Endothelial cell of umbilical vein (primary cell): ENCODE results near the gene GRAMD1B. TPM values are rescaled to one million over a fixed set of nuclear protein-coding genes. Genes with fewer than 3 reads are reported as not detected.

Experiments
- BruUV-seq: library from RNA; stranded (reverse); fragments of 400-500 nt; replicated peaks from 2 replicates; lab custom pipeline; 2021; lab: Mats Ljungman, UMichigan
- CTCF ChIA-PET: fragments of 300-600, 350-600 bp; sonication (Branson Sonifier 250); formaldehyde crosslinking; loops from one replicate; lab custom pipeline; 2021; ENCODE audit warnings: antibody characterized with exemption, inconsistent platforms; lab: Charles Lee
- POLR2A ChIA-PET: fragments of 300-600, 350-600 bp; sonication (Branson Sonifier 250); formaldehyde crosslinking; loops from one replicate; lab custom pipeline; 2021; ENCODE audit warnings: antibody characterized with exemption, inconsistent platforms; lab: Charles Lee
- DNase-seq: peaks from one replicate; pipeline ENCODE4 v3.0.0-alpha.2; 2011; ENCODE audit warnings: low read depth, low spot score
- FAIRE-seq: peaks from 2 replicates; lab custom pipeline; 2011; peaks lifted over from hg19 to GRCh38; lab: Jason Lieb, UNC
- H2AFZ ChIP-seq: 2 replicates; pipeline ENCODE4 v1.6.0; 2012; ENCODE audit warnings: low read depth, low read length, control low read depth, inconsistent platforms
- H3K27ac ChIP-seq: 2 replicates; pipeline ENCODE4 v1.5.1; 2011; ENCODE audit warnings: low read depth, mild to moderate bottlenecking, control low read depth, low read length, moderate library complexity; ENCODE audit not compliant: insufficient read depth
- H3K27me3 ChIP-seq, 2 experiments: 2 replicates each; pipeline versions ENCODE4 v1.6.0 to v1.6.1; 2011; ENCODE audit warnings: low read length in 2 of 2, mixed read lengths in 1 of 2; ENCODE audit not compliant: control insufficient read depth in 2 of 2, insufficient read depth in 2 of 2
- H3K36me3 ChIP-seq, 2 experiments: 2 replicates in 1 of 2; 3 replicates in 1 of 2; pipeline ENCODE4 v1.5.1; 2011; ENCODE audit warnings: low read length in 2 of 2, mild to moderate bottlenecking in 1 of 2, moderate library complexity in 1 of 2; ENCODE audit not compliant: control insufficient read depth in 2 of 2, insufficient read depth in 2 of 2; ENCODE audit errors: extremely low read depth in 1 of 2
- H3K4me1 ChIP-seq: 3 replicates; pipeline ENCODE4 v1.5.1; 2011; ENCODE audit warnings: mild to moderate bottlenecking, low read length; ENCODE audit not compliant: control insufficient read depth, insufficient read depth; ENCODE audit errors: extremely low read depth
- H3K4me2 ChIP-seq: 2 replicates; pipeline ENCODE4 v1.6.1; 2011; ENCODE audit warnings: low read length, control low read depth, mixed read lengths; ENCODE audit not compliant: insufficient read depth
- H3K4me3 ChIP-seq, 3 experiments: fragments of 200-600 bp in 1 of 3; sonication (generic), shearing (Covaris generic) in 1 of 3; replicated peaks in 1 of 3; 2 replicates each; pipeline ENCODE4 v1.5.1; 2011 to 2016; ENCODE audit warnings: control low read depth in 3 of 3, low read length in 3 of 3, mild to moderate bottlenecking in 2 of 3, inconsistent platforms in 1 of 3, low read depth in 1 of 3, moderate library complexity in 1 of 3; ENCODE audit not compliant: insufficient read depth in 1 of 3
- H3K79me2 ChIP-seq: 2 replicates; pipeline ENCODE4 v1.6.0; 2012; ENCODE audit warnings: low read length, inconsistent platforms; ENCODE audit not compliant: control insufficient read depth, insufficient read depth
- H3K9ac ChIP-seq: replicated peaks from 2 replicates; pipeline ENCODE3; 2011; ENCODE audit warnings: low read length, control low read depth; ENCODE audit not compliant: insufficient read depth; ENCODE audit errors: extremely low read depth
- H3K9me1 ChIP-seq: replicated peaks from 3 replicates; pipeline ENCODE4 v1.6.0; 2011; ENCODE audit warnings: mild to moderate bottlenecking, low read length; ENCODE audit not compliant: control insufficient read depth, insufficient read depth; ENCODE audit errors: extremely low read depth
- H3K9me3 ChIP-seq: replicated peaks from 2 replicates; pipeline ENCODE4 v1.5.1; 2012; ENCODE audit warnings: low read length, inconsistent platforms; ENCODE audit not compliant: control insufficient read depth, insufficient read depth
- H4K20me1 ChIP-seq: replicated peaks from 2 replicates; pipeline ENCODE3; 2011; ENCODE audit warnings: mild to moderate bottlenecking, low read length; ENCODE audit not compliant: control insufficient read depth, insufficient read depth; ENCODE audit errors: extremely low read depth
- CTCF ChIP-seq, 2 donors: IDR thresholded peaks; 1 replicate in 1 of 2; 2 replicates in 1 of 2; pipeline ENCODE4 v1.5.1; 2011; ENCODE audit warnings: low read length in 2 of 2, mild to moderate bottlenecking in 2 of 2, moderate library complexity in 2 of 2, control low read depth in 1 of 2, inconsistent platforms in 1 of 2, low read depth in 1 of 2; ENCODE audit not compliant: insufficient read depth in 1 of 2; ENCODE audit errors: extremely low read depth in 1 of 2
- EZH2 ChIP-seq: IDR thresholded peaks from 2 replicates; pipeline ENCODE4 v1.6.1; 2012; ENCODE audit warnings: borderline replicate concordance, low read depth, mild to moderate bottlenecking, moderate library complexity, low read length, inconsistent platforms; ENCODE audit not compliant: severe bottlenecking
- FOS ChIP-seq: IDR thresholded peaks from 2 replicates; pipeline ENCODE4 v1.6.1; 2011; ENCODE audit warnings: mild to moderate bottlenecking, low read length, moderate library complexity, borderline replicate concordance; ENCODE audit not compliant: insufficient read depth
- GATA2 ChIP-seq: IDR thresholded peaks from 2 replicates; pipeline ENCODE4 v1.7.0; 2011; ENCODE audit warnings: low read depth, mild to moderate bottlenecking, moderate library complexity, mixed read lengths, low read length; ENCODE audit not compliant: insufficient read length, insufficient read depth
- JUN ChIP-seq: IDR thresholded peaks from 2 replicates; pipeline ENCODE4 v1.6.1; 2011; ENCODE audit warnings: borderline replicate concordance, low read depth; ENCODE audit not compliant: insufficient read length, insufficient read depth
- MAX ChIP-seq: IDR thresholded peaks from 2 replicates; pipeline ENCODE4 v1.6.1; 2011; ENCODE audit not compliant: insufficient read depth, insufficient read length
- MYC ChIP-seq: IDR thresholded peaks from one replicate; pipeline ENCODE4 v1.6.1; 2011; ENCODE audit warnings: mild to moderate bottlenecking, low read depth, low read length
- POLR2A ChIP-seq: IDR thresholded peaks from 2 replicates; pipeline ENCODE4 v1.6.1; 2012; ENCODE audit warnings: low read depth, mild to moderate bottlenecking, control low read depth, low read length
- POLR2AphosphoS5 ChIP-seq: IDR thresholded peaks from 2 replicates; pipeline ENCODE4 v1.6.1; 2012; ENCODE audit warnings: low read depth, mild to moderate bottlenecking, control low read depth, low read length, moderate library complexity; ENCODE audit not compliant: insufficient read depth
- dilution Hi-C: fragments of 300-500 bp; cut with MboI; formaldehyde crosslinking; loops from one replicate; pipeline ENCODE4 v1.15.0; 2019; ENCODE audit warnings: low sequenced_read_pairs; ENCODE audit not compliant: extremely low pct_ligation_motif_present
- intact Hi-C: fragments of 100-400 bp; cut with micrococcal nuclease; formaldehyde crosslinking; loops from one replicate; pipeline ENCODE4 v1.10.0; 2022
- polyA plus RNA-seq, 4 experiments: library from polyadenylated mRNA; depleted of rRNA in 3 of 4; stranded (reverse) in 3 of 4; unstranded in 1 of 4; fragments of >200 nt; gene quantifications; 2 replicates each; pipeline versions ENCODE4 v1.2.1 to v1.2.3, GENCODE V29; 2011 to 2012; ENCODE audit warnings: missing spikeins in 1 of 4
- total RNA-seq: library from RNA; stranded (reverse); gene quantifications from 2 replicates; pipeline ENCODE4 v1.2.3, GENCODE V29; 2021

GRAMD1B gene
- total and polyA plus RNA-seq, 2 donors (not counting 3 experiments of a cell fraction or from before 2014, with no cell fraction given) = 5.1 to 11.1 TPM

- intact Hi-C loops = no loop called here
- BruUV-seq = no TSS peak
These were observed 210.0 kb downstream of the GRAMD1B start for GRCh38 chr11:123640029-123640428.

More at GRCh38 chr11:123640029-123640428, 210.0 kb downstream of the GRAMD1B start:
- Histone ChIP-seq H3K36me3 (no peaks in the 10 kb centered on the region), H3K4me2 (no peak overlapping the region), H4K20me1 (no peaks in the 10 kb centered on the region), H3K79me2 (no peaks in the 10 kb centered on the region), H3K9me3 (no peaks in the 10 kb centered on the region), H3K27ac (no peak overlapping the region), H2AFZ (no peak overlapping the region), H3K4me3 (no peak overlapping the region), H3K4me1 (no peaks in the 10 kb centered on the region), H3K27me3 (no peaks in the 10 kb centered on the region), H3K9ac (no peak overlapping the region), H3K9me1 (no peaks in the 10 kb centered on the region)
- no peak for FAIRE-seq
- dilution Hi-C loops = no loop called here
- CTCF ChIA-PET = interaction anchor here (0.8 to 10.3 kb wide), 6 partner anchors 10 to 68 kb away, joined by 3 to 302 read pairs (median 6); partner anchors contain the start of gene SCN3B
- TF ChIP-seq FOS (no peak), MAX (no peak), JUN (no peak), MYC (no peak), POLR2AphosphoS5 (no peak), POLR2A (no peak), EZH2 (no peak), CTCF (IDR thresholded peaks at IDR 0.05; ENCODE audit: extremely low read depth in 1 of 2, insufficient read depth in 1 of 2, low read depth in 1 of 2, low read length in 2 of 2) (no peak), GATA2 (no peak)
- DNase-seq = no peak
- POLR2A ChIA-PET = no interaction called here
